Activated CD8-positive, alpha-beta memory T cell treated with anti-CD3 and anti-CD28 coated beads for 48 hours (primary cell): ENCODE results near the gene UBE2F.
"Not testable (repeated sequence)": the region's sequence is repeated elsewhere in the genome, so short reads cannot be mapped to it uniquely, and the experiment has no call there.

Experiments
- DNase-seq, 3 experiments: peaks; one replicate each; pipeline ENCODE4 v3.0.0-alpha.2; 2020; ENCODE audit warnings: low read depth in 2 of 3, low spot score in 2 of 3

UBE2F gene

DNA sequence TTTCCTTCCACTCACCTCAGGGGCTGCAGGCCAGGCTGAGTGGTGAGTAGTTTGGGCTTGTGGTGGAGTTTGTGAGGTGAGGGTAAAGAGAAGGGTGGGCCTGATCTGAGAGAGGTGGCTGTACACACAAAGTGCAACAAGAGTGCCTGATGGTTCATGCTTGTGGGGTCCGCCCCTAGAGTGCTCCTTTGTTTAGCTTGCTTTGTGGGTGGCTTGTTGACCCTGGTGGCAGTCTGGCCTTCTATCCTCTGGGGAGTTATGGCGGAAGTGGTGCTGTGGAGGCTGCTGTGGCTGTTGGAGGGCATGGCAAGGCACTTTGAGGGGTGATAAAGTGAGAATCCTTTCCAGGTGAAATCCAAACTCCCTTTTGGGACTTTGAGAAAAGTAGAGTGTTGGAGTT lies 10.6 kb downstream of the UBE2F start:
- no peak for DNase-seq

DNA sequence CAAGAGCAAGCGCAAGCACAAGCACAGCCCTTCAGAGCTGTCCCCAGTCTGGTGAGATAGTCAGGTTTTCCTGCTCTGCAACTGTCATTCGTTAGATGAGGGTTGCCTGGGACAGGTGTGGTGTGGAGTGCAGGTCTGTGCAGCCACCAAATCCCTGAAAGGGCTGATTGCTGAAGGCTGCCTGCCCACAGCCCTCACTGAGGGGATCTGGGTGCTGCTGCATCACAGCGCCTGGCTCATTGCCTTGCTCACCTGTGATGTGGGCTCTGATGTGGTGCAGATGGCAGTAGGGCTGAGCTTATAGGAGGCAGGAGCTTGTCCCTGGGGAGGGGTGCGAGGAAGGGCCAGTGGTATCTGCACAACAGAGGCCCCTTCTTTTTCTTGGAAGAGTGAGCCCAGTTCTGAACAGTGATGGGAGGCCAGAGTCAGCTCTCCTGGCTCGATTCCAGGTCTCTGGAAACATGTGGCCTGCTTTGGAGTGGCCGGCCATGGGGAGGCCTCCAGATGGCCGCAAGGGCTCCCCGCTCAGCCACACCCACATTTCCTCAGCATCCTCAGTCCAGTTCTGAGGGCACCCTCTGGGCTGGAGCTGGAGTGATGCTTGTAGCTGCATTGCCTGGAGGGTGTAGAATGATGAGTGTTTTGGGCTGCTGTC lies 11.4 kb downstream of the UBE2F start:
- DNase-seq = no peak

DNA sequence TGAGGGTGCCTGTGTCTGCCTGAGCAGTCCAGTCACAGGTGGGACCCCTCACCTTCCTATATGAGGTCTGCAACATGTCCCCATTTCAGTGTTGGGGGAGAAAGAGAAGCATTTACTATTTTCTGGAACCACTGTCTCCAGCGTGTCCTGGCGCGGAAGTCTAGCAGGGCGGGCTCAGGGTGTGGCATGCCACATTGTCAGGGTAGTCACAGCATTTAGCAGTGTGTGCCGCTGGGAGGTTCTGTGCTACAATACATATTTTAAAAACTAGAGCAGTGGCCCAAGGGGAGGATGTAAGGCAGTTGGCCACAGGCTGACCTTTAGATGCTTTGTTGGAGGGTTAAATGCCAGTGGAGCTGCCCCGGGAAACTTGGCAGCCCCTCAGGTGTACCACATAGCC lies 12.5 kb downstream of the UBE2F start:
- DNase-seq = no peak

GRCh38 chr2:237980087-237980486 lies 13.3 kb downstream of the UBE2F start:
- no peak for DNase-seq

- DNase-seq = no peak
These were observed 13.9 kb downstream of the UBE2F start for GRCh38 chr2:237980751-237981150.

DNA sequence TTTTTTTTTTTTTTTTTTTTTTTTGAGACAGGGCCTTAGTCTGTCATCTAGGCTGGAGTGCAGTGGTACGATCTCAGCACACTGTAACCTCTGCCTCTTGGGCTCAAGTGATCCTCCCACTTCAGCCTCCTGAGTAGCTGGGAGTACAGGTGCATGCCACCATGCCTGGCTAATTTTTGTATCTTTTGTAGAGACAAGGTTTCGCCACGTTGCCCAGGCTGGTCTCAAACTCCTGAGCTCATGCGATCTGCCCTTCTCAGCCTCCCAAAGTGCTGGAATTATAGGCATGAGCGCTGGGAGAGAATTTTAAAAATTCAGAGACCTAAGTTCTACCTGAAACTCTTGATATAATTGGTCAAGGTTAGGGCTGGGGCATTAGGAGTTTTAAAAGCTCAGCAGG lies 14.8 kb downstream of the UBE2F start:
- not testable (repeated sequence) for DNase-seq

GRCh38 chr2:237982039-237982725 lies 15.4 kb downstream of the UBE2F start:
- no peak for DNase-seq

DNA sequence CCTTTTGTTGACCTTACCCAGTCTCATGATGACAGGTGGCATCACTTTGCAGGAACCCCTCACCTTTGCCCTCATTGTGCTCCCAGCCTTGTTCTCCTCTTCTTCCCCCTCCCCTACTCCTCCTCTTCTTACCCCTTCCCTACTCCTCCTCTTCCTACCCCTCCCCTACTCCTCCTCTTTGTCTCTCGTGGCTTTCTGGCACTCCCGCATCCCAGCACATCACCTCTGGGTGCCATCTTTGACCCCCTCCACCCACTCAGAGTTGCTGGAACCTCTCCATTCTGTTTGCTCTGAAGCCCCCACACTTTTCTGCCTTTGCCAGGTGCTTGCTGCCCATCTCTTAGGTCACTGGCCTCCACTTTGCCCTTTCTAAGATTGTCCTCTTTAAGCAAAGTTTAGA lies 17.1 kb downstream of the UBE2F start:
- no peak for DNase-seq

DNA sequence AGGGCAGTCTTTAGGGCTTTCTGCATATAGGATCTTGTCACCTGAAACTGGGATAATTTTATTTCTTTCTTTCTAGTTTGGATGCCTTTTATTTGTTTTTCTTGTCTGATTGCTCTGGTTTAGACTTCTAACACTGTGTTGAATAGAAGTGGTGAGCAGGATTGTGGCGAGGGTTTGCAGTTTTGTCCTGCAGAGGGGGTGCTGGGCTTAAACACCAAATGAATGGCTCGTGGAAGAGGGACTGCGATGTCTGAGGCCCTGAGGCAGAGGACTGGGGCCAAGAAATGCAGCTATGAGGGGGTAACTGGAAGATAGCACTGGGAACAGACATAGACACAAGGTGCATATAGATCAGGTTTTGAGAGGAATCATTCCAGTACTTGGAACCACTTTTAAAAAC lies 20.5 kb downstream of the UBE2F start:
- no peak for DNase-seq

GRCh38 chr2:237993701-237994100 lies 26.9 kb downstream of the UBE2F start:
- no peak for DNase-seq

GRCh38 chr2:237995036-237995435 lies 28.2 kb downstream of the UBE2F start:
- no peak for DNase-seq

- no peak for DNase-seq
These were observed 29.3 kb downstream of the UBE2F start for GRCh38 chr2:237996021-237996593.

- DNase-seq = no peak
These were observed 30.7 kb downstream of the UBE2F start for GRCh38 chr2:237997521-237997920.

- DNase-seq = no peak
These were observed 31.7 kb downstream of the UBE2F start for GRCh38 chr2:237998530-237998929.

- DNase-seq = no peak
These were observed 36.6 kb downstream of the UBE2F start for GRCh38 chr2:238003234-238004031.

- DNase-seq = no peak
These were observed 37.4 kb downstream of the UBE2F start for GRCh38 chr2:238004077-238004830.

- no peak for DNase-seq
These were observed 38.7 kb downstream of the UBE2F start for GRCh38 chr2:238005528-238005927.

DNA sequence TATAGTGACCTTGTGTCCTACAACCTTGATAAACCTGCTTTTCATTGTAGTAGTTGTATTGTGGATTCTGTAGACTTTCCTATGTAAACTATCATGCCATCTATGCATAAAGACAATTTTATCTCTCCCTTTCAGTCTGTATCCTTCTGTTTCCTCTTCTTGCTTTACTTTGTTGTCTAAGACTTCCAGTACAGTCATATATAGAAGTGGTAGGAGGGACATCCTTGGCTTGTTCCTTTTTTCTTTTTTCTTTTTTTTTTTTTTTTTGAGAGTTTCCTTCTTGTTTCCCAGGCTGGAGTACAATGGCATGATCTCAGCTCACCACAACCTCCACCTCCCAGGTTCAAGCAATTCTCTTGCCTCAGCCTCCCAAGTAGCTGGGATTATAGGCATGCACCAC lies 39.7 kb downstream of the UBE2F start:
- DNase-seq = no peak

- no peak for DNase-seq
These were observed 41.1 kb downstream of the UBE2F start for GRCh38 chr2:238007924-238008323.

DNA sequence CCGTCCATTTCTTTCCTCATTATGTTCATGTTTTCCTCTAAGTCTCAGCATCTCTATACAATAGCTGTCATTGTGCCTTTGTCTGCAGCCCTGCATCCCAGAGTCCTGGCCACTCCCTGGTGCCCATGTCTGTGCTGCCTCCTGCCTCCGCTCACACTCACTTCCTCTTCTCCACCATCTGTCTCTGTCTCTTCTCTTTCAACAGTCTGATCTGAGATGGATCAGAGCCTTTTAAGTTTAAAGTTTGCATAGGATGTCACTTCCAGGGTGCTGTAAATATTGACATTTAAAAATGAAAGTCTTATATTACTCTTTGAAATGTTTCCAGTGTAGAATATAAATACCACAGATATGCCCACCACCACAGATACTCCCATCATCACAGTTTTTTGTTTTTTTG lies 42.7 kb downstream of the UBE2F start:
- no peak for DNase-seq

DNA sequence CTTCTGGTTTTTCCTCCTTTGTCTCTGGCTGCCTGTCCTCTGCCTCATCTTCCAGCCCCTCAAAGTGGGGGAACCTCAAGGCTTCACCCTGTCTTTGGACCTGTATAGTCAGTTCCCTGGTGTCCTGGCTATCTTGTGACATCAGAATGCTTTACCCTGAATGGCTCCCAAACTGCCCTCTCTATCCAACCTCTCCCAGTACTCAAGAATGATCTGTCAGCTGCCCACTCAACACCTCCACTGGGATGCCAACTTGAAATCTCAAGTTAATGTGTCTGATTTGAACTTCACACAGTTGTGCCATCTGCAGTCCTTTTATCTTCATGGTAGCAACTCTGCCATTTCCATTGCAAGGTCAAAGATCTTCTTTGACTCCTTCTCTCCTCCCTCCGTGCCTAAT lies 43.8 kb downstream of the UBE2F start:
- DNase-seq = no peak
